Right renal pelvis (tissue), 4 donors: ENCODE data around the gene PIGH. TPM values are rescaled to one million over a fixed set of nuclear protein-coding genes. Genes with fewer than 3 reads are reported as not detected.
"Not testable (repeated sequence)": the region's sequence is repeated elsewhere in the genome, so short reads cannot be mapped to it uniquely, and the experiment has no call there.

Experiments
- DNase-seq, 4 donors: peaks; one replicate each; pipeline ENCODE4 v3.0.0-alpha.2; 2013; ENCODE audit warnings: low read depth in 4 of 4, low spot score in 3 of 4, missing footprints in 1 of 4
- polyA plus RNA-seq, 4 donors: library from polyadenylated mRNA; unstranded; fragments of 120-200 nt; gene quantifications; one replicate each; pipeline ENCODE4 v1.2.1, GENCODE V29; 2013; ENCODE audit not compliant: insufficient read length in 4 of 4

The PIGH gene
- polyA plus RNA-seq, 4 donors, result 39.5 to 47.2 (median 46.1) TPM

- no peak for DNase-seq
Measured at GRCh38 chr14:67555518-67556090, 44.5 kb downstream of the PIGH start.

GRCh38 chr14:67554341-67554740 is 45.7 kb downstream of the PIGH start:
- DNase-seq, result no peak

GRCh38 chr14:67553547-67553946 is 46.5 kb downstream of the PIGH start:
- DNase-seq, result no peak

GRCh38 chr14:67551940-67552339 is 48.1 kb downstream of the PIGH start:
- no peak for DNase-seq

GRCh38 chr14:67551123-67551522 is 48.9 kb downstream of the PIGH start:
- DNase-seq, result no peak

GRCh38 chr14:67549734-67550133 is 50.3 kb downstream of the PIGH start:
- no peak for DNase-seq

GRCh38 chr14:67547224-67547780 is 52.8 kb downstream of the PIGH start:
- no peak for DNase-seq

GRCh38 chr14:67544590-67544989 is 55.5 kb downstream of the PIGH start:
- no peak for DNase-seq

GRCh38 chr14:67542620-67543019 is 57.4 kb downstream of the PIGH start:
- not testable (repeated sequence) for DNase-seq

- DNase-seq, result no peak
Measured at GRCh38 chr14:67541448-67542387, 58.4 kb downstream of the PIGH start.

Other genes starting within 250 kb of the PIGH start
- gene ATP6V1D, start 240.5 kb downstream of the PIGH start, polyA plus RNA-seq, result 100 to 1,000 TPM; 142 to 172 (median 159) TPM
- gene EIF2S1, start 239.9 kb downstream of the PIGH start, polyA plus RNA-seq, result 100 to 1,000 TPM in 3 of 4 donors, 10 to 100 TPM in 1; 99.4 to 108 (median 101) TPM
- gene PLEK2, start 188.1 kb downstream of the PIGH start, polyA plus RNA-seq, result 1 to 10 TPM; 1.7 to 2.8 (median 2.3) TPM
- gene TMEM229B, start 111.5 kb downstream of the PIGH start, polyA plus RNA-seq, result 1 to 10 TPM; 2.5 to 3.9 (median 2.8) TPM
- gene PLEKHH1, start 67.0 kb downstream of the PIGH start, polyA plus RNA-seq, result 10 to 100 TPM; 38.2 to 60.9 (median 41.4) TPM
- gene ARG2, start 19.7 kb upstream of the PIGH start, polyA plus RNA-seq, result 10 to 100 TPM; 10.8 to 31.7 (median 11.8) TPM
- 100 to 1,000 TPM; 105 to 120 (median 114) TPM for gene VTI1B, start 74.4 kb upstream of the PIGH start, polyA plus RNA-seq
- gene RDH11, start 95.5 kb upstream of the PIGH start, polyA plus RNA-seq, result 100 to 1,000 TPM; 104 to 117 (median 115) TPM
- gene RDH12, start 101.6 kb upstream of the PIGH start, polyA plus RNA-seq, result 1 to 10 TPM in 1 of 4 donors, under 1 TPM in 3; 0.43 to 1.2 (median 0.66) TPM
- 10 to 100 TPM; 14.0 to 15.8 (median 15.2) TPM for gene ZFYVE26, start 216.3 kb upstream of the PIGH start, polyA plus RNA-seq
- gene RAD51B, start 219.5 kb upstream of the PIGH start, polyA plus RNA-seq, result 10 to 100 TPM; 10.7 to 11.6 (median 11.3) TPM